RKO (cell line): Measurements from ENCODE around the gene NLGN4X.

ENCODE experiments used
- DNase-seq: peaks from one replicate; pipeline ENCODE4 v3.0.0-alpha.2; 2016; ENCODE audit warnings: low spot score

The NLGN4X gene

DNA sequence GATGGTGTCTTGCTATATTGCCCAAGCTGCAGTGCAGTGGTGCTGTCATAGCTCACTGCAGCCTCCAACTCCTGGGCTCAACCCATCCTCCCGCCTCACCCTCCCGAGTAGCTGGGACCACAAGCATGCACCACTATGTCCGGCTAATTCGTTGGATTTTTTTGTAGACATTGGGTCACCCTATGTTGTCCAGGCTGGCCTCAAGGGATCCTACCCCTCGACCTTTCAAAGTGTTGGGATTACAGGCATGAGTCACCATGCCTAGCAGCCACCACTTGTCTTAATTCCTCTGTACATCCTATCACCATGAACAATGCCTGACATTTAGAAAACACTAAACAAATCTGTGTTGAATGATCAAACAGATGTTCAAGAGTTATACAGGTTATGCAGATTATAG is 76.7 kb downstream of the NLGN4X start:
- DNase-seq, result no peak

DNA sequence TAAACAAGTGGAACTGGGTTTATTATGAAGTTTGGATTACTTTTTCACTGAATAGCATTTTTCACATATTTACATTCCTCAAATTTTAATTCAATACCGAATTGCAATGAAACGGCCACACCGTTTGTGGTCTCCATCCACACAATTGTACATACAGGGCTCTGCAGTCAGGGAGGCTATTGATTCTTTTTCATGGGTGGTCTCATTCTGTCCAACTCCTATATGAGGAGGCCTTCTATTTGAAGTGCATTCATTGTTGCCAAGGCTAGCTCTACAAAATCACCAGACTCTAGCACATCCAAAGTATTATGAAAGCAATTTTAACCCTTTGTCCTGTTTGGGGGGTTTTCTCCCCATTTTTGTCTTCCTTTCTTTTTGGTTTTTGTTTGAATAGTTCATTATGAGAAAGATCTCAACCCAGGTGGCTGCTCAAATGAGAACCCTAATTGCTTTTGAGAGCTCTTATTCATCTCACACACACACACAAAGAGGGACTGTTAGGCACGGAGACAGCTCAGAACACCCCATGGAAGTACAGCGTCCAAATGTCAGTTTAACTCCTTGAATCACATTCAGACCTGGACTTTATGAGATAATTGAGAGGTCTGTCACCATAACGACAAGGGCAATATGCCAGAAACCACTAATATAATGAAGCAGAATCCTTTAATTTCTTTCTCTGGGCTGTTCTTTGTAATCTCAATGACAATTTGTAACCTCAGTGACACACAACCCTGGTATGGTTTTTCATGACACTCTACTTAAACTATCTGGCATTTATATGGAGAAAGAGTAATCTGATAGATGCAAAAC is 79.4 kb downstream of the NLGN4X start:
- DNase-seq, result no peak

DNA sequence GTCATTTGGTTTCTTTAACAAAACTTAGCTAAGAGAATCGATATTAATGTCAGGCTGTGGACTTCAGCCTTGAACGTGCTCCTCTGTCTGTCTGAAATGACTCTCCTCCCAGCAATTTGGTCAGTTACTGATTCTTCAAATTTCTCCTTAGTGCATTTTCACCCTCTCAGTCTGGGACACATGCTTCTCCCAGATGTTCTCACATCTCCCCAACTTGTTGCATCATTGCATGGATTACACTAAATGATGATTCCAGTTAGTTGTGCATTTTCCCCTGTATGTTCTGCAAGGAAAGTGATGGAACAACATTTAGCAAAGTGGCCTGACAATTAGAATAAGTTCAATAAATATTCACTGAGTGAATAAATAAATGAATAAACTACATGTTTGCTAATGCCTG is 94.4 kb downstream of the NLGN4X start:
- no peak for DNase-seq

DNA sequence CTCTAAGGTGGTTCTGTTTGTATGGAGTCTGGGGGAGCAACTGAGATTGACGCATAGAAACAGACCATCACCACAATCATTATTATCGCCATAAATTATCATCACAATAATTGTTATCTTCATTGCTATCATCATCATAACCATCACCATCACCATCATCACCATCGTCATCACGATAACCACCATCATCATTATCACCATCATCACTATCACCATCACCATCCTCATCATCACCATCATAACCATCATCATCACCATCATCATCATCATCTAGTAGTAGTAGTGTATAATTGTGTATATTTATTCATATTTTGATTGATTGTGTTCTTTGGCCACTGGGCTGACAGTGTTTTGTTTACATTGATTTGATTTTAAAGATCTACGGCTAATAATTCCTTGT is 95.7 kb downstream of the NLGN4X start:
- DNase-seq, result no peak

DNA sequence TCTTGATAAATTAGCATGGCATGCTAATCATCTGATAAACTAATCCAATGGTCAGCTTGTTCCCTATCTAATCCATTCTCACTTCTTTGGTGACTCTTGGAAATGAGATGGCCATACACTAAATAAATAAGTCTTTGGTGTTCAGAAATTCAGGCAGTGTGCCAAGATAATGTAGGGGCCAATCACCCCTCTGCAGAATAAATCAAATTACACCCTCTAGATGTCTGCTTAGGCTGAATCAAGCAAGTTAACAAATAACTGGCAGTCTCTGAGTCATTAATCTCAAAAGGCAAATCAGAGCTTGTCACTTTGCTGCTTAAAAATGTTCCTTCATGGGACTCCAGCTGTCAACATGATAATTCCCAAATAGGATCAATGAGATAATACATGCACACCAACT is 97.4 kb downstream of the NLGN4X start:
- DNase-seq, result no peak

DNA sequence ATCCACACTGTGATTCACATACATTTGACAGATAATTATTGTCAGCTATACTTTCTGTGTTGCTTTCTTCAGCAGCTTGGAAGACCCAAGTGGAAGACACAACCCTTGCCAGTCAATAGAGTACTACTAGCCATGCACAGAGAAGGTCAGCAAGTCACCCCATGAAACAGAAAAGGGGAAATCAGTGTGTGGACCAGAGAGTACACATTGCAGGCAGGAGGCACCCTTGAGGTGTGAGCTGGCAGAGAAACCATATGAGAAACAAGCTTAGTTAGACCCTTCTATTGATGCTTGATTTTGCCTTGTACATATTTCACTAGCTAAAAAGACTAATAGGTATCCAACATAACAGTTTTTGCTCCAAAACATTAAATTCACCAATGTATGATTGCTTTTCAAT is 99.5 kb downstream of the NLGN4X start:
- DNase-seq, result no peak

DNA sequence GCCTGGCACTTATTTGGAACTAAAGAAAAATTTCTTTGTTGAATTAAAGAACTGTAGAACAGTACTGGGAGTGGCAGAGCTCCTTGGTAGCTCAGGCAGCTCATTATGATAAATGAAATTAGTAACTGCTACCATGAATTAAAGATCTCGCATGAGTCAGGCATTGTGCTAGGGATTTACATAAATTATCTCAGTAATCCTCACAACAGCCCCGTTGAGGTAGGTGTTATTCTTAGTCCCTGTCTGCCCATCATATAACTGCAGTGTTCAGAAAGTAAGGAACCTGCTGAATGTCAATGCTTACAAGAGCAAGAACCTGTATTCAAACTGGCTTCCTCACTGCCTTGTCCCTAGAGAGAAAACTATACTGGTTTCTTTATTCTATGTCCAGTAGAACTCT is 108.3 kb downstream of the NLGN4X start:
- no peak for DNase-seq

DNA sequence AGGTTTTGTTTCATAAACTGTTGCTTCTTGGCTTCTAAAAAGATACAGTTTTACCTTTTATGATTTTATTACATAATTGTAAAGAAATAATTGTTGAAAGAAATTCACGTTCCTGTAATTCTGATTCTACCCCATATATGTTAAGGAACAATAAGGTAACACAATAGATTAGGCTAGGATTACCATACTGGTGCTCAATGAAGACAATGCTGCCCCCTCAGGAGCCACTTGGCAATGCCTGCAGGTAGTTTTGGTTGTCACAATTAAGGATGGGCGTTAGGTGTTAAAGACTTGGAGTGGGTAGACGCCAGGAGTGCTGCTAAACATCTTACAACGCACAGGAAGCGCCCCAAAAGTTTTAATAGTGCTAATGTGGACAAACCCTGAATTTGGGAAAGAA is 133.2 kb downstream of the NLGN4X start:
- DNase-seq, result peak; percentile 1

DNA sequence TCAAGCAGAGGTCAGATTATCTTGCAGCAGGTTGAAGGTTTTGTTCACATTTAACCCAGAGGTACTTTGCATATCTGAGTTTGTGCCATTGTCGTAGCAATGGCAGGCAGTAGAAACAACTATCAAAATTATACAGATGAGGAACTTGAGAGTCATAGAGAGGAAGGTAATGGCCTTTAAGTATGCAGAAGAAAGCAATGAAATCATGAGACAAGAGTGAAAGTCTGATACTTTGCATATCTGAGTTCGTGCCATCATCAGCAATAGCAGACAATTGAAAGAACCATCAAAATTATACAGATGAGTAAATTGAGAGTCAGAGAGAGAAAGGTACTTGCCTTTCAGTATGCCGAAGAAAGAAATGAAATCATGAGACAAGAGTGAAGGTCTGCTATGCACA is 154.1 kb downstream of the NLGN4X start:
- no peak for DNase-seq

DNA sequence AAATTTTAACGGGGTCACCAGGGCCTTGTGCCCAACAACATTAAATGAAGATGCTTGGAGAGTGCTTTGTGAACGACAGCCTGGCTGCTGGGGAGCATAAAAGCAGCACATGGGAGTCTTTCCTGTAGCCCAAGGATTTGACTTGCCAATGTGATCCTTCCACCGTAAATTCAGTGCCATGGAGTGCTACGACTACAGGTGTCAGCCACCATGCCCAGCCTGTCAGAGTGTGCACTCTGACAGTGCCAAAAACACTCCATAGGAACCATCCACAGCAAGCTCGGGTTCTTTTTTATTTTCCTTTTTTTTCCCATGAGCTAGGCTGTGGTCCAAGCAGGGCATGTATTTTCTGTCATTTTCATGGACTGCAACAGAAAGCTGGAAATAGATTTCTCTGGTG is 156.9 kb downstream of the NLGN4X start:
- no peak for DNase-seq

DNA sequence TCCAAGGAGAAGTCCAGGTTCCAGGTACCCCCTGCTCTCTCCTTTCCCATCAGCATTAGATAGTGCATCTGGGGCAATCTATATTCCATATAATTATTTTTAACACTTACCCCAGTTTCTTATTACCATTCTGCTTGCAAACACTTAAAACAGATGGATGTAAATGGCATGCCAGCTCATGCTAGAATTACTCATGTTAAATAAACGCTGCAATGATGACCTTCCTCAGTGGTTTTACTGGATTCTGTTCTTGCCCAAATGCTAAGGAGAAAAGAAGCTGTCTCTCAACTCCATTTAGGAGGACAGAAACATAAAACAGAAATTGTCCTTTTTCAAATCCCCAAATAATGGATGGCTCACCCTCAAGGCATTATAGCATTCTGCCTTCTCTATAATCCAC is 161.1 kb downstream of the NLGN4X start:
- no peak for DNase-seq

DNA sequence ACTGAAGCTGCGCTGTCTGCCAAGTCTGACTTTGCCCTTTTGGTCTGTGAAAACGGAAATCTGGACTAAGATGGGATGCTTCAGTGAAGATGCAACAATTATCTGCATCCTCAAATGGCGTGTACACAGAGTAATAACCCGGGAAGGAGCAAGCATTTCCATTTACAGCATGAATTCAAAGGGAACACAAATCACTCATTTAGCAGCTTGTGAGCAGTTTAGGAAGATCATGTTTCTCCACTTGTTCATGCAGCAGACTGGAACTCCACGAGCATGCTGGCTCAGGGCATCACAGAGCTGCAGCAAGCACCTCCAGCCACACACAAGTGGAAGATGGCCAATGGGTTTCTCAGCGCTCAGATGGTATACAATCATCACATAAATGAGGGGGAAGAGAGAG is 175.5 kb downstream of the NLGN4X start:
- DNase-seq, result no peak

DNA sequence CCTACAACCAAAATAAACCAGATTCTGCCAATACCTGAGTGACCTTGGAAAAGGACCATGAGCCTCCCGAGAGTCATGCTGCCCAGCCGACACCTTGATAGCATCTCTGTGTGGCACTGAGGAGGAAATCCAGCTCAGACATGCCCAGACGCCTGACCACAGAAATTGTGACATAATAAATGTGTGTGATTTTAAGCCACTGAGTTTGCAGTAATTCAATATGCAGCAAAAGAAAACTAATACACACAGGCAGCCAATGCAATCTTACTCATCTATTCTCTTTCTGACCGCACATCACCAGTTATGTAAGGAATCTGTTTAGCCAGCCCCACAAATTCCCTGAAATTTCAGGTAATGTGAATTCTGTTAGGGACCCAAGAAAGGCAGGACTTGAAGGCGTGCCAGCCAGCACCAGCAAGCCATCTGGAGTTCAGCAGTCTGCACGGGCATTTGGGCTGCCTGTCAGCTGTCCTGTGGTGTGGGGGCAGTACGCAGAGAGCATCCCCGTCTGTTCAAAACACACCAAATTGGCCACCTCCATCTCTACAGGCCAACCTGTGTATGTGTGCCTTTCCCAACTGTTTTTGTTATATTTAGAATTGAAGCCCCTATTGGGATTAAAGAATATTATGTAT is 176.4 kb downstream of the NLGN4X start:
- no peak for DNase-seq

DNA sequence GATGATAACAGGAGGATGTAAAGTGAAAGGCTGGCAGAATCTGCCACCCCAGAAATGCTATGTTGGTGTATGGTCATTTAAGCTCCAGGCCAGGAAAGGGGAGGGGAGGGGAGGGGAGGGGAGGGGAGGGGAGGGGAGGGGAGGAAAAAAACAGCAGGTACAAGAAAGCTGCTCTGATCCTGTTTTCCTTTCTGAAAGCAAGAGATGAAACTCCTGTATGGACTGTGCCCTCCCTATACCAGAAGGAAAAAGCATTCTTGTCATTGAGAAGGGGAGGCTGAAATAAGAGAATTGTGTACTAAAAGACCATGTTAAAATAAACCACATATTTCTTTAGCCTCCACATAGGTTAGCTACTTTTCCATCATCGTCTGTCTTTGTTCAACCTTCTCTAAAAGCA is 179.5 kb downstream of the NLGN4X start:
- DNase-seq, result no peak

DNA sequence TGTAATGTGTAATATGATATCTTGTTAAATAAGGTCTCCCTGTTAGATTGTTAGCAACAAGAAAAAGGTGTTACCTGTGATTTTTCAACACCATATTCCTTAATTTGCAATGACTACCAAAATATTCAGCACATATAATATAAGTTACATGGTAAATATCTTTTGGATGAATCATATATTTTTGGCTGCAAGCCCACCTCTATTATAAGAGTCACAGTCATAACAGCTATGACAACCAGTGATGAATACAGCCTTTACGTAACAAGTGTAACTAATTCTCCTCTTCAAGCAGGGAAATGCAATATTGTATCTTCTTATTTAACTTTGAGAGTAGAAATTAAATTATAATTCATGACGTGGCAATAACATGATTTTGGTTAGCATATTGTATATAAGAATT is 187.0 kb downstream of the NLGN4X start:
- DNase-seq, result peak; percentile 78

DNA sequence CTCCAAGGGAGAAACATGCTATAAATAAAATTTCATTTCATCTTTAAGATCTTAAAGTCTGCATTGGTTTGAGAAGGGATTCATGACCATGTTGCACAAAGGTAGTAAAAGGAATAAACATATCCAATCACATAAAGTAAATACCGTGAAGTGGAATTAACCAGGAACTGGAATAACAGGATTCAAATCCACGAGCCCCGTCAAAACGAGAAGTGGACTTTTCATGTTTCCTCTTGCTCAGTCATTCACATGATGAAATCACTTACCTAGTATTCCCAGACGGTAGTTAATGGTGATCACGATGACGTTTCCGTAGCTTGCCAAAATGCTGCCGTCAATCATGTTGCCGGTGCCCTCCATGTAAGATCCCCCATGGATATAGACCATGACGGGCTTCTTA is 199.7 kb downstream of the NLGN4X start:
- no peak for DNase-seq

DNA sequence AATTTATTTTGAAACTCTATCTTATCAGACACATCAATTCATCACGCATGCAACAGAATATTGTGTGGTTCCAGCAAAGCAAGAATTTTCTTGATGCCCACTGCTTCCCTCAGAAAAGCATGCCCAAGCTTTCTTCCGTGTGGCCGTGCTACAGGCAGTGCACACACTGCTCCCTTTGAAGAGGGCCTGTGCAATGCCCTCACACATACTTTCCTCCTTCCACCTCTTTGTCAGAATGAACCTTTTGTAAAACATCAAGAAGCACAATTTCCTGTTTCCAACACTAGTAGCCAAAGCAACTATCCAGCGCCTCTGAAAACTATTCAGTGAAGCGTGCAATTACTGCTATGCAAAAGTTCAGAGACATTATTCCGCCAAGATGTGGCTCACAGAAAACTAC is 201.7 kb downstream of the NLGN4X start:
- DNase-seq, result no peak

DNA sequence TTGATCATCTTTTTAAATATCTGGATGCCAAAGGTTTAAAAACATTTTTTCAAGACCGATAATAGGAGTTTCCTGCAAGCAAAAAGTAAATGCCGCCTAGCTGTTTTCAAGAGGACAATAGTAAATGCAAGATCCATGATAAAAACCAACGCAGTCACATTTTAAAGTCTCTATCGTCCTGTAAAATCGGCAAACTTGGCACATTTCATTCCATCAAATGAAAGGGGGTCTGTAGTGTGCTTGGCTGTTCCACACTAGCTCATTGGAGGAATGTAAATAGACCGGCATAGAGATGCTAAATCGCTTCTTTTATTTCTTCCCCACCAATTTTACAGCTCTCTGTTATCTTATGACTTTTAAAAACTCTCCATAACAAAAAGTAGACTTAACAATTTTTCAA is 202.2 kb downstream of the NLGN4X start:
- no peak for DNase-seq

DNA sequence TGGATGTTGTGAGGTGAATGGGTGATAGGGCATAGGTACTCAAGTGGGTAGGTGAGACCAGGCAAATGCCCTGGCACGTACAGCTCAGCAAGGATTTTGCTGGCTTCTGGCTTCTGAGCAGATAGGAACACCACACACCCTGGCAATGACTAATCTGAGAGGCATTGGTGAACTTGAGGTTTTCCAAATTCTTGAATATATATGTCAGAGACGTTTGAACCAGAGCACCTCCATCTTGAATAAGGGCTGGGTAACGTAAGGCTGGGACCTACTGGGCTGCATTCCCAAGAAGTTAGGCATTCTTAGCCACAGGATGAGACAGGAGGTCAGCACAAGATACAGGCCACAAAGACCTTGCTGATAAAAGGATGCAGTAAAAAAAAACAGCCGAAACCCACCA is 204.5 kb downstream of the NLGN4X start:
- DNase-seq, result peak; percentile 35

DNA sequence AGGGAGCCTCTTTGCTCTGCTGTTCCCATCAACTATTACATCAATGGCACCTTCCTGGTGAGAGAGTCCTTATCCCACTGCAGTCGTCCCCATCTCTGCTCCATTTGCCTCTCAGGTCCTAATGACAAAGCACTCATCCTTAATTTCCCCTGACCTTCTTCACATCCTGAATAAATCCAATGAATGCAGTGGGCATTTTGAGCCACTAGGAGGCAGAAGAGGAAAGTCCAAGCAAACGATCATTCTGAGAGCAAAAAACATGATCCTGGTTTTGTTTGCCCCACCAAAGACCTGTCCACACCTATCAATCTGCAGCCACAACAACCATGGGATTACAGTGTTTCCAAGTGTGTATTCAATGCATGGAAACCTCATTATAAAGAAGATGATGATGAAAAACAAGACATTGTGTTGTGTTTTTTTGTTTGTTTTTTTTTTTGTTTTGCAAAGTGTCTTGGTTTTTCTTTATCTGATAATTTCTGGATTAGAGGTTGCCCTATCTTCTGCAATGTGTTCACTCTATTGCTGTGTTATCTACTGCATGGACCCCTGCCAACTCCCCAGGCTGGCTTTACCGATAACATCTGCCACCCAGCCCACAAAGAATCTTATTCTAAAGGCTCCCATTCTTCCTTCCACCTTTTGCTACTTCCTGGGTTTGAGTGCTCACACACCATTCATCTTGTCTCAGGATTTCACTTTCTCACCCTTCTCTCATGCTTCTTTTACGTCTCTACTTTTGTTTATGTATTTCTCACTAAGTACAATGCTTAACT is 207.2 kb downstream of the NLGN4X start:
- peak; percentile 32 for DNase-seq

DNA sequence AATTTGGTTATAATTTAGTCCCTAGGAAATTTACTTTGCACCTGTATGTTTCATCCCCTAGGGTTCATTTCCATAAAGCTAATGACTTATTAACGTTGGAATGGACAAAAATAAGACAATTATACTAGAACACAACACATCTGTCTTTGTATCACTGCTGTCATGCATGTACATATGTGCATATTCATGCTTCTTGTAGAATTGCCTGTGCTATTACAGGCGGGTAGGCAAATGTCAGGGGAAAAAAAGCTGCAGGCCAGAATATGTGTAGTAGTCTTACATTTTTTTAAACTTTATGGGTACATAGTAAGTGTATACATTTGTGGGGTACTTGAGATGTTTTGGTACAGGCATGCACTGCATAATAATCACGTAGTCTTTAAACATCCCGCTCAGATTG is 209.6 kb downstream of the NLGN4X start:
- DNase-seq, result no peak

DNA sequence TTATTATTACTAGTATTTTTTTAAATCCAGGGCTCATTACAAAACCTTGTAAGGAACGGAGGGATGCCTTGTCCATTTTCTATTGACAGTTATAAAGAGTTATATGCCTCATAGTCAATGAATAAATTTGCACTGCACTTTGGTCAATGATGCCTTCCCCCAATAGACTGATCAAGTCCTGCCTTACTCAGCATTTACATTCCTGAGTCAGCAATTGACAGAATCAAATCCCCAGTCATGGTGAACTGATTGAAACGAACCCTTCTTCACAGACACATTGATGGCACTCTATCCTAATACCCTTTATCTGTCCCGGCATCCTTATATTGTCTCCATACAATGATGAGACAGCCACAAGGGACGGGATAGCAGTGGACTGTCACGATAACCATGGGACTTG is 213.2 kb downstream of the NLGN4X start:
- no peak for DNase-seq

DNA sequence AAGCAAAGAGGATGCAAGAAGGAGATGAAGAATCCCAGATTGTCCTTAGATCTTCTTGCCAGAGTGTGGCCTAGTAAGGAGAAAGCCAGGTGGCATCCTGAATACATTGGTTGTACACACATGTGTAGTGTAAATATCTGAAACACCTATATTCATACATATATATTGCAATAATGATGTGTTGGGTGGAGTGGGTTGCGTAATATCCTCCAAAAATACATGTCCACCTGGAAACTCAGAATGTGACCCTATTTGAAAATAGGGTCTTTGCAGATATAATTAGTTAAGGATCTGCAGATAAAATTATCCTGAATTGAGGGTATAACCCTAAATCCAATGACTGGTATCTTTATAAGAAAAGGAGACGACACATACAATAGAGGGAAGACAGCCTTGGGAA is 216.3 kb downstream of the NLGN4X start:
- no peak for DNase-seq
